HepG2 (cell line): ENCODE results near the gene DIPK1C. TPM values are rescaled to one million over a fixed set of nuclear protein-coding genes. Genes with fewer than 3 reads are reported as not detected.

ENCODE experiments used
- ATAC-seq: fragments of 200-7000 bp; cut with Tn5 transposase; 3 replicates; pipeline ENCODE4 v1.9.1; 2020; ENCODE audit warnings: mild to moderate bottlenecking, moderate library complexity
- BruUV-seq: library from RNA; stranded (reverse); fragments of 400-500 nt; replicated peaks from 2 replicates; lab custom pipeline; 2021; lab: Mats Ljungman, UMichigan
- CTCF ChIA-PET: fragments of 300-600 bp; formaldehyde crosslinking; extraction: SDS; loops from one replicate; lab custom pipeline; 2021; ENCODE audit warnings: low total read pairs, inconsistent platforms, low intra/inter-chr PET ratio; lab: Yijun Ruan, JAX
- POLR2A ChIA-PET: fragments of 350-600 bp; sonication (Branson Sonifier 250); formaldehyde crosslinking; loops from one replicate; lab custom pipeline; 2020; ENCODE audit warnings: antibody characterized with exemption, inconsistent platforms; lab: Yijun Ruan, JAX
- DNase-seq: peaks from one replicate; pipeline ENCODE4 v3.0.0-alpha.2; 2015; ENCODE audit warnings: low spot score
- FAIRE-seq: peaks from 3 replicates; lab custom pipeline; 2011; peaks lifted over from hg19 to GRCh38; lab: Jason Lieb, UNC
- H2AFZ ChIP-seq: one replicate; pipeline ENCODE4 v1.6.1; 2011; ENCODE audit warnings: low read length, inconsistent platforms
- H3K27ac ChIP-seq: fragments of 300-600 bp; 3 replicates; pipeline ENCODE4 v1.8.0; 2011; ENCODE audit warnings: mixed run types, mild to moderate bottlenecking, mixed read lengths, low read length, inconsistent platforms; ENCODE audit not compliant: insufficient read depth; ENCODE audit errors: extremely low read length
- H3K27me3 ChIP-seq, 2 experiments: fragments of 200-600 bp in 1 of 2; 2 replicates in 1 of 2; 3 replicates in 1 of 2; pipeline versions ENCODE4 v1.6.0 to v1.8.0; 2011; ENCODE audit warnings: low read length in 2 of 2, mild to moderate bottlenecking in 2 of 2, moderate library complexity in 2 of 2, inconsistent platforms in 1 of 2; ENCODE audit not compliant: insufficient read depth in 2 of 2, control insufficient read depth in 1 of 2
- H3K36me3 ChIP-seq, 2 experiments: fragments of 200-600 bp in 1 of 2; replicated peaks in 1 of 2; 2 replicates in 1 of 2; 3 replicates in 1 of 2; pipeline versions ENCODE4 v1.5.1 to v1.8.0; 2011; ENCODE audit warnings: low read length in 2 of 2, inconsistent platforms in 1 of 2; ENCODE audit not compliant: insufficient read depth in 2 of 2, control insufficient read depth in 1 of 2
- H3K4me1 ChIP-seq: 2 replicates; pipeline ENCODE4 v1.5.1; 2012; ENCODE audit warnings: low read length, inconsistent platforms; ENCODE audit not compliant: insufficient read depth
- H3K4me2 ChIP-seq: 2 replicates; pipeline ENCODE4 v1.6.0; 2011; ENCODE audit warnings: low read depth, low read length, inconsistent platforms
- H3K4me3 ChIP-seq, 3 experiments: fragments of 200-600 bp in 1 of 3; sonication (generic), shearing (Covaris generic) in 1 of 3; replicated peaks in 1 of 3; 2 replicates each; pipeline ENCODE4 v1.5.1; 2011 to 2016; ENCODE audit warnings: low read length in 3 of 3, inconsistent platforms in 2 of 3, low read depth in 2 of 3, mild to moderate bottlenecking in 2 of 3, control low read depth in 1 of 3, mixed read lengths in 1 of 3; ENCODE audit not compliant: insufficient read depth in 1 of 3
- H3K79me2 ChIP-seq: one replicate; pipeline ENCODE4 v1.6.1; 2011; ENCODE audit warnings: low read length, inconsistent platforms; ENCODE audit not compliant: insufficient read depth
- H3K9ac ChIP-seq: 2 replicates; pipeline ENCODE4 v1.6.0; 2011; ENCODE audit warnings: mild to moderate bottlenecking, low read depth, low read length, inconsistent platforms; ENCODE audit not compliant: insufficient read depth
- H3K9me3 ChIP-seq: 2 replicates; pipeline ENCODE4 v1.5.1; 2012; ENCODE audit warnings: mild to moderate bottlenecking, low read length
- H4K20me1 ChIP-seq: 2 replicates; pipeline ENCODE4 v1.6.0; 2011; ENCODE audit warnings: inconsistent platforms, mild to moderate bottlenecking, low read length, moderate library complexity; ENCODE audit not compliant: insufficient read depth
- CREB3 ChIP-seq: sonication (generic); formaldehyde crosslinking; IDR thresholded peaks from 2 replicates; pipeline ENCODE4 v1.5.0; 2020; ENCODE audit warnings: missing genetic modification reagents
- CTCF ChIP-seq: sonication (generic); formaldehyde crosslinking; IDR thresholded peaks from 2 replicates; pipeline ENCODE4 v1.5.0; 2020; ENCODE audit warnings: mild to moderate bottlenecking, missing genetic modification reagents, moderate library complexity
- DNMT3B ChIP-seq: conservative IDR thresholded peaks from 2 replicates; pipeline ENCODE4 v1.6.1; 2016; ENCODE audit warnings: missing biosample characterization, control low read depth
- HNRNPLL ChIP-seq: fragments of 200-400 bp; formaldehyde crosslinking; IDR thresholded peaks from 2 replicates; pipeline ENCODE4 v1.6.1; 2017; ENCODE audit warnings: mild to moderate bottlenecking, low read depth, low read length; ENCODE audit not compliant: poor library complexity, severe bottlenecking
- MIXL1 ChIP-seq: IDR thresholded peaks from 2 replicates; pipeline ENCODE4 v1.6.1; 2016
- MZF1 ChIP-seq: sonication (generic); formaldehyde crosslinking; IDR thresholded peaks from 2 replicates; pipeline ENCODE4 v1.8.1; 2023; ENCODE audit warnings: mild to moderate bottlenecking, missing genetic modification reagents, borderline replicate concordance
- SMC3 ChIP-seq: IDR thresholded peaks from 2 replicates; pipeline ENCODE4 v1.6.1; 2011; ENCODE audit warnings: low read length, improper control_type of control experiment
- STAG1 ChIP-seq: sonication (generic); formaldehyde crosslinking; IDR thresholded peaks from 2 replicates; pipeline ENCODE4 v1.4.0; 2020; ENCODE audit warnings: missing genetic modification reagents
- TCF7L2 ChIP-seq: IDR thresholded peaks from 2 replicates; pipeline ENCODE4 v1.6.1; 2011; ENCODE audit warnings: mild to moderate bottlenecking, low read depth, low read length, moderate library complexity
- TEAD3 ChIP-seq: optimal IDR thresholded peaks from 2 replicates; pipeline ENCODE3; 2016; ENCODE audit warnings: borderline replicate concordance
- ZNF451 ChIP-seq: sonication (generic); formaldehyde crosslinking; IDR thresholded peaks from 2 replicates; pipeline ENCODE4 v1.5.0; 2020; ENCODE audit warnings: mild to moderate bottlenecking, missing genetic modification reagents
- ZNF543 ChIP-seq: sonication (generic); formaldehyde crosslinking; IDR thresholded peaks from 2 replicates; pipeline ENCODE4 v1.4.0; 2020; ENCODE audit warnings: mild to moderate bottlenecking, missing genetic modification reagents
- WGBS: methylation state at CpG from one replicate; pipeline ENCODE4 v1.1.6; 2017; ENCODE audit warnings: low lambda C conversion rate; 5-methylcytosine and 5-hydroxymethylcytosine counted together
- in situ Hi-C: cut with HindIII; loops from 2 replicates; pipeline ENCODE4 v1.10.0; 2017; ENCODE audit warnings: low pct_unique_long_range_greater_than_20kb; ENCODE audit not compliant: extremely low pct_ligation_motif_present
- intact Hi-C: fragments of 100-400 bp; cut with micrococcal nuclease; formaldehyde crosslinking; loops from one replicate; pipeline ENCODE4 v1.10.0; 2022; ENCODE audit not compliant: unreplicated experiment
- polyA plus RNA-seq, 8 experiments: library from polyadenylated mRNA; depleted of rRNA in 3 of 8; stranded (reverse) in 7 of 8; unstranded in 1 of 8; fragments of >200 nt; fragmentation: Illumina TruSeq in 4 of 8; extraction: Trizol in 4 of 8; gene quantifications; 2 replicates each; pipeline versions ENCODE4 v1.2.1 to v1.2.3, GENCODE V29; 2011 to 2016; ENCODE audit warnings: low read depth in 4 of 8, missing spikeins in 1 of 8, mixed read lengths in 1 of 8; ENCODE audit not compliant: insufficient read depth in 1 of 8
- total RNA-seq, 5 experiments: library from RNA; depleted of rRNA; stranded (reverse); fragments of >200 nt; fragmentation: Illumina TruSeq; extraction: Trizol; gene quantifications; 2 replicates each; pipeline ENCODE4 v1.2.3, GENCODE V29; 2016; ENCODE audit warnings: low read depth in 1 of 5

DIPK1C gene
- total and polyA plus RNA-seq, 2 of the 13 experiments (the other 11 are each of a cell fraction or from before 2014, with no cell fraction given): 1.8 TPM; not detected in 1

GRCh38 chr18:74493689-74494088 is 36.6 kb upstream of the DIPK1C start (continued):
- TF ChIP-seq CREB3 (CRISPR knock-in tag) (no peak), HNRNPLL (no peak), MZF1 (CRISPR knock-in tag) (0 out of 2 replicates have a peak, but pooled peaks have one; percentile 37), TEAD3 (CRISPR knock-in tag) (peak; percentile 20), MIXL1 (CRISPR knock-in tag) (0 out of 2 replicates have a peak, but pooled peaks have one; percentile 26), CTCF (CRISPR knock-in tag) (peak; percentile 91), SMC3 (peak; percentile 87), STAG1 (CRISPR knock-in tag) (peak; percentile 97), ZNF451 (no peak), DNMT3B (CRISPR knock-in tag) (no peak)

GRCh38 chr18:74492259-74492658 is 35.2 kb upstream of the DIPK1C start:
- FAIRE-seq (no peak), DNase-seq (no peak), ATAC-seq (no peak)
- Histone ChIP-seq H3K9ac (no peak overlapping the region), H3K9me3 (peaks cover 11% of the 10 kb centered on the region), H3K4me2 (no peak overlapping the region), H3K79me2 (peaks cover 5% of the 10 kb centered on the region), H3K36me3 (no peaks in the 10 kb centered on the region), H4K20me1 (peaks cover under 1% of the 10 kb centered on the region; the same call in 1 of the 2 replicates), H3K27me3 (peaks cover 0 to 2% of the 10 kb centered on the region in 2 experiments; a peak in 2 of 5 replicates), H3K4me1 (peaks cover 11% of the 10 kb centered on the region), H3K4me3 (no peak overlapping the region), H2AFZ (no peak overlapping the region), H3K27ac (no peak overlapping the region)
- POLR2A ChIA-PET: no interaction called here
- in situ Hi-C loops: loop anchor here (25.0 kb wide), 1 partner anchor 305 kb away; no protein-coding TSS in a partner anchor
- WGBS: 17% methylated on average over 3 of the region's 3 CpGs
- intact Hi-C loops: loop anchor here (2.0 kb wide), 1 partner anchor 295 kb away; no protein-coding TSS in a partner anchor
- TF ChIP-seq ZNF543 (CRISPR knock-in tag) (peak; percentile 84), TCF7L2 (no peak)
- CTCF ChIA-PET: no interaction called here
- no TSS peak for BruUV-seq
